Measurements from ENCODE around the gene GPSM1.

- TF ChIP-seq CTCF (conservative IDR thresholded peaks at IDR 0.05) (no peak; the same call in 1 of the 2 replicates), ZFX (IDR thresholded peaks at IDR 0.05) (no peak)
Observed at GRCh38 chr9:136312436-136312835, 14.9 kb upstream of the GPSM1 start.

All from C4-2B (cell line).